Ovary (tissue), 3 donors: Measurements from ENCODE around the gene ZNF792.

Experiments used
- EP300 ChIP-seq: sonication (generic); formaldehyde crosslinking; IDR thresholded peaks from one replicate; pipeline ENCODE4 v1.6.1; 2017; ENCODE audit warnings: antibody characterized with exemption
- POLR2A ChIP-seq: fragments of 450-650 bp; IDR thresholded peaks from one replicate; pipeline ENCODE4 v1.6.1; 2017; ENCODE audit warnings: antibody characterized with exemption, mild to moderate bottlenecking, moderate library complexity
- TF ChIP-seq, protein P1 (sequence below), 3 donors: fragments of 450-650 bp in 2 of 3; fragments of 200-600 bp in 1 of 3; IDR thresholded peaks; one replicate each; pipeline versions ENCODE4 v1.5.1 to v1.8.0; 2016 to 2022; ENCODE audit warnings: antibody characterized with exemption in 3 of 3, mild to moderate bottlenecking in 1 of 3
- donor health status: DM: no; HTN: no; CAD: no.

DNA sequence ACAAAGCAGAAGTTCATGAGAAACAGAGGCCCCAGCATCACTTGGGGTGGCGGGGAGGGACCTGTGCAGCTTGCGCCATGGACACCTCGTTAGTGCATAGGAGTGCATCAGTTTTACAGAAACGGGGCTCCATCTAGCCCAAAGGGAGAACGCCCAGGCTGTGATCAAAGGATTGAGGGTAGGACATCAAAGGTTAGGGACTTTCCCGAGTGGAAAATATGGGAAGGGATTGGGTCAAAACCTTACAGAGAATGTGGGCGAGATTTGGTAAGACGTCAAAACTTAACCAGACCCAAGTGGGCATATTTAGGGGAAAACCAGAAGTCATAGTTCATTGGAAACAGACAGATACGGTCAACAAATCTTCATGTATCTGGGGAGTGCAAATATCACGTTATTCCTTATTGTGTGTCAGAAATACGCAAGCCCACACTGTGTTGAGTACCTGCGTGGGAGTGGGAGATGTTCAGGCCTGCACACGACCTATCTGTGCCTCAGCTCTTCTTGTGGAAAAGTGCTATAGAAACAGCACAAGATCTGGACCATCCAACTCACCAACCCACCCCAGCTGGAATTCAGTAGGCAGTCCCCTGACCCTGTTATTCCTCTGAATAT lies 26.7 kb upstream of the ZNF792 start:
- TF ChIP-seq, protein P1, sequence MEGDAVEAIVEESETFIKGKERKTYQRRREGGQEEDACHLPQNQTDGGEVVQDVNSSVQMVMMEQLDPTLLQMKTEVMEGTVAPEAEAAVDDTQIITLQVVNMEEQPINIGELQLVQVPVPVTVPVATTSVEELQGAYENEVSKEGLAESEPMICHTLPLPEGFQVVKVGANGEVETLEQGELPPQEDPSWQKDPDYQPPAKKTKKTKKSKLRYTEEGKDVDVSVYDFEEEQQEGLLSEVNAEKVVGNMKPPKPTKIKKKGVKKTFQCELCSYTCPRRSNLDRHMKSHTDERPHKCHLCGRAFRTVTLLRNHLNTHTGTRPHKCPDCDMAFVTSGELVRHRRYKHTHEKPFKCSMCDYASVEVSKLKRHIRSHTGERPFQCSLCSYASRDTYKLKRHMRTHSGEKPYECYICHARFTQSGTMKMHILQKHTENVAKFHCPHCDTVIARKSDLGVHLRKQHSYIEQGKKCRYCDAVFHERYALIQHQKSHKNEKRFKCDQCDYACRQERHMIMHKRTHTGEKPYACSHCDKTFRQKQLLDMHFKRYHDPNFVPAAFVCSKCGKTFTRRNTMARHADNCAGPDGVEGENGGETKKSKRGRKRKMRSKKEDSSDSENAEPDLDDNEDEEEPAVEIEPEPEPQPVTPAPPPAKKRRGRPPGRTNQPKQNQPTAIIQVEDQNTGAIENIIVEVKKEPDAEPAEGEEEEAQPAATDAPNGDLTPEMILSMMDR (IDR thresholded peaks at IDR 0.05) = no peak
- TF ChIP-seq POLR2A (no peak), EP300 (no peak)
